Activated naive CD4-positive, alpha-beta T cell treated with anti-CD3 and anti-CD28 coated beads, Interleukin-2, amount 50 U/mL, for 24 hours (primary cell): ENCODE measurements around the gene ABCD3.
"Not testable (repeated sequence)": the region's sequence is repeated elsewhere in the genome, so short reads cannot be mapped to it uniquely, and the experiment has no call there.

Experiments used
- H3K27ac Mint-ChIP-seq: one replicate; pipeline ENCODE4 v1.8.0; 2021; ENCODE audit warnings: mild to moderate bottlenecking, mixed read lengths
- H3K27me3 Mint-ChIP-seq: one replicate; pipeline ENCODE4 v1.8.0; 2021; ENCODE audit warnings: mixed read lengths
- H3K36me3 Mint-ChIP-seq: one replicate; pipeline ENCODE4 v1.8.0; 2021; ENCODE audit warnings: mixed read lengths
- H3K4me1 Mint-ChIP-seq: one replicate; pipeline ENCODE4 v1.8.0; 2021; ENCODE audit warnings: mixed read lengths
- H3K4me3 Mint-ChIP-seq: one replicate; pipeline ENCODE4 v1.8.0; 2021; ENCODE audit warnings: mild to moderate bottlenecking, mixed read lengths
- H3K9me3 Mint-ChIP-seq: one replicate; pipeline ENCODE4 v1.8.0; 2021; ENCODE audit warnings: mixed read lengths

The ABCD3 gene

DNA sequence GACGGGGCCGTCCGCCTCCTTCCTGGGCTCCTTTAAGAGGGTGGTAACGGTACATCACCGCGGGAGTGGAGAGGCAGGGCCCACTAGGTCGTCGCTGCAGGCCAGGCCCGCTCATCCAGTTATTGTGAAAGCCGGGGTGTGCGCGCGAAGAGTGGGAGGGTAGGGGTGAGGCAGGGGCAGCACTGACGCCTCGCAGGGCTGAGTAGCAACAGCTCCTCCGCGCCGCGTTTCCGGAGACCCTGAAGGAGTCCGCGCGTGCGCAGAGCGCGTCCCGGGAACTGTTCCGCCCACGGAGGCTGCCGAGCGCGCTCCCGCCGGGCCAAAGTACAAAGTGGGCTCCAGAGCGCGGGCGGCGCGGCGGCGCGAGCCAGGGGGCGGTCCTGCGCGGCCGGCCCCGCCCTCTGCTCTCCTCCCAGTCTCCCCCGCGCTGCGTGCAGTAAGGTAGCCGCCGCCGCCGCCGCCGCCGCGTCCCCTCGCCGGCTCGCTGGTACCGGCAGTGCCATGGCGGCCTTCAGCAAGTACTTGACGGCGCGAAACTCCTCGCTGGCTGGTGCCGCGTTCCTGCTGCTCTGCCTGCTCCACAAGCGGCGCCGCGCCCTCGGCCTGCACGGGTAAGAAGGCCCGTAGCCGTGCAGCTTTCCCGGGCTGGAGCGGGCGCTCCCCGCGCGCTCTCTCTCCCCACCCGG lies at the start of gene ABCD3:
Gene ABCD3, plus strand, starts transcription at position 412 of the 686 bp plus-strand sequence. Its CDS starts 90 bp downstream, at position 502.
- Mint-ChIP-seq H3K4me3 (no peak within 1 kb of the TSS), H3K36me3 (no peaks in the 10 kb centered on the region), H3K9me3 (no peaks in the 10 kb centered on the region), H3K4me1 (peaks cover 40% of the 10 kb centered on the region), H3K27ac (peak within 1 kb of the TSS; percentile 43), H3K27me3 (no peaks in the 10 kb centered on the region)

- H3K27me3 Mint-ChIP-seq, H3K36me3 Mint-ChIP-seq, H3K4me1 Mint-ChIP-seq, H3K4me3 Mint-ChIP-seq, H3K9me3 Mint-ChIP-seq, H3K27ac Mint-ChIP-seq: not testable (repeated sequence)
Measured at GRCh38 chr1:94372771-94373170, 45.4 kb upstream of the ABCD3 start.

GRCh38 chr1:94373311-94373710 lies 44.9 kb upstream of the ABCD3 start:
- H3K27ac Mint-ChIP-seq, H3K36me3 Mint-ChIP-seq, H3K27me3 Mint-ChIP-seq, H3K4me3 Mint-ChIP-seq, H3K4me1 Mint-ChIP-seq, H3K9me3 Mint-ChIP-seq: not testable (repeated sequence)

DNA sequence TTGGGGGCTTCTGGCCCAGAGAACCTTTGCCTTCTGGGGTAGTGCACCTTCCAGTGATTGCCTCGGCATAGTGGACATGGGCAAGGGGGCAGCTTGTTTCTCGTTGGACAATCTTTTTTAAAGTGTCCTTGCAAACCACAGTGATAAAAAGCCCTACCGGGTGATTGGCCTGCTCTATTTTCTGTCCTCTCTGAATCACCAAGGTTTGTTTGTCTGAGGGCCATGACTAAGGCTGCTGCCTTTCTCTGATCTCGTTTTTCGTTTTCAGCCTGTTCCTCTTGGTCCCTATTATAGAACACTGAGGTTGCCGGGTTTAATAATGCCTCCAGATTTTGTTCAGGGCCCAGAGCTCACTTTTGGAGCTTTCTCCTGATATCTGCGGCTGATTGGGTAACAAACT lies 42.5 kb upstream of the ABCD3 start:
- H3K27me3 Mint-ChIP-seq, H3K4me3 Mint-ChIP-seq, H3K36me3 Mint-ChIP-seq, H3K27ac Mint-ChIP-seq, H3K4me1 Mint-ChIP-seq, H3K9me3 Mint-ChIP-seq: not testable (repeated sequence)

DNA sequence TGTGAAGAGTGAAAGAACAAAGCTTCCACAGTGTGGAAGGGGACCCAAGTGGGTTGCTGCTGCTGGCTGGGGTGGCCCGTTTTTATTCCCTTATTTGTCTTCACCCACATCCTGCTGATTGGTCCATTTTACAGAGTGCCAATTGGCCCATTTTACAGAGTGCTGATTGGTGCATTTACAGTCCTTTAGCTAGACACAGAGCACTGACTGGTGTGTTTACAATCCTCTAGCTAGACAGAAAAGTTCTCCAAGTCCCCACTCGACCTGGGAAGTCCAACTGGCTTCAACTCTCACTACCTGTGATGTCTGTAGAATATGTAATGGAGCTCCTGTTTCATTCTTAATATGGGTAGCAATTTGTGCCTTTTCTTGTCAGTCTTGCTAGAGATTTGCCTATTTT lies 39.7 kb upstream of the ABCD3 start:
- H3K36me3 Mint-ChIP-seq, H3K9me3 Mint-ChIP-seq, H3K27me3 Mint-ChIP-seq, H3K4me1 Mint-ChIP-seq, H3K4me3 Mint-ChIP-seq, H3K27ac Mint-ChIP-seq: not testable (repeated sequence)

DNA sequence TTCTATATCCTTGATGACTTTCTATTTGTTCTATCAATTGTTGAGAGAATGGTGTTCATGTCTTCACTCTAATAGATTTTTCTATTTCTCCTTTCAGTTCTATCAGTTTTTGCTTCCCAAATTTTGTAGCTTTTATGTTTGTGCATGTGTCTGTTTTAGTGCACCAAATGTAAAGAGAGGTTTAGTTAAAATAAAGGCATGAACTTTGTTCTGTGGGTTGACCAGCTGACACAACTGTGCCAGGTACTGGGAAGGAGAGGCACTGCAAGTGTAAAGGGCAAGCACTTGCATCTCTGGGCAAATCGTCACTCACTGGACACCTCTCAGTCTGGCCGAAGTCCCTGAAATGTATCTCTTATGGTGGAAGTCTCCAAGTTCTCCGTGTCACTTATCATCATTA lies 38.6 kb upstream of the ABCD3 start:
- Mint-ChIP-seq H3K9me3 (no peaks in the 10 kb centered on the region), H3K4me1 (peaks cover 16% of the 10 kb centered on the region), H3K36me3 (peaks cover 1% of the 10 kb centered on the region), H3K27ac (no peak overlapping the region), H3K27me3 (peaks cover 2% of the 10 kb centered on the region), H3K4me3 (no peak overlapping the region)

DNA sequence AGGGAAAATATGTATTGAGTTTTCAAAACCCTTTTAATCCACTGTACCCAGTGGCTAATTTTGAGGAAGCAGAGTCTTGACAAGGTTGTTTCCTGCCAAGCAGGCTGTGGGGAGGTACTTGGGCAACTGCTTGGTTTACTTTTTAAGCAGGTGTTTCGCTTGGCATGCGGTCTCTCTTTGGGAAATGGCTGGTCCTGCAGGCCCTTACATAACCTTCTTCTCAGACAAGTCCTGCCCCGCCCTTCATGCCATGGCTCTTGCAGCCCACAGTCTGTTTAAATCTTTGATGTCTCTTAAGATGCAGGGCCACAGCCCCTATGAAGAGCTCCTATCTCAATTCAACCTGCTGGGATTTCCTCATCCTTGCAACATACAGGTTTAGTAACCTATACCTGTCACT lies 36.0 kb upstream of the ABCD3 start:
- H3K4me1 Mint-ChIP-seq, result peaks cover 29% of the 10 kb centered on the region
- no peaks in the 10 kb centered on the region for H3K9me3 Mint-ChIP-seq
- H3K27ac Mint-ChIP-seq, result no peak overlapping the region
- H3K36me3 Mint-ChIP-seq, result no peaks in the 10 kb centered on the region
- H3K27me3 Mint-ChIP-seq, result peaks cover 2% of the 10 kb centered on the region
- no peak overlapping the region for H3K4me3 Mint-ChIP-seq

GRCh38 chr1:94383966-94384408 lies 34.2 kb upstream of the ABCD3 start:
- Mint-ChIP-seq H3K27me3 (no peaks in the 10 kb centered on the region), H3K9me3 (no peaks in the 10 kb centered on the region), H3K27ac (peak overlapping the region; percentile 1), H3K4me1 (peaks cover 29% of the 10 kb centered on the region), H3K4me3 (no peak overlapping the region), H3K36me3 (no peaks in the 10 kb centered on the region)

DNA sequence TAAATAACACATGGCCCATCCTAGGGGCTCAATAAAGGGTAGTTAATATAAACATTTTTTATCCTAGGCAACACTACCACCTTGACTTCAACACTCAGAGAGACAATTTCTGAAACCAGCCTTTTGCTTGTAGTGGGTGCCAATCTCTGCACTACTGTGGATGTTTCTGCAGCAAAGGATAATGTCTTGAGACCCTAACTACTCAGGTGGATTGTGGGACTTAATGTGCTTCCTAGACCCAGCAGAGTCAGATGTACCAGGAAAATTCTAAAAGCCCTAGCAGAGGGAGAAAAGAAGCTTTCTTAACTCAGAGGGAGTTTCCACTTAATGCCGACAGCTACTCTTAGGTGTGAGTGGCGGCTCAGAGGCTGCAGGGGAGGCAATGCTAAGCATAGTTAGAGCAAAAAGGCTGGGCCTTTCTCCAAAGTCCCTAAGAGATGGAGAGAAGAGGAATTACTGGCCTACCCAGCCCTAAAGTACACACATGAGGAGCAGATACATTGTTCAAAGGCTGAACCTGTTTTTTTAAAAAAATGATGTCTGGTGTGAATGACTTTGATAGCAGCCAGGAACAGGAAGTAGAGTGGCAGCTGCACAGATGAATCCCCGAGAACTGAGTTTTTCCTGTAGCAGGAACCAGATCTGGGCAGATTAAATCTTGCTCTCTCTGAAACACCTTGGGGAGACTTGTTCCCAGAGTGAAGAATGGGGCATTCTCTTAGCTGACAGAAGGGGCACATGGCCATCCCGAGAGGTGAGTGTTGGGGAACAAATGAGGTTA lies 33.5 kb upstream of the ABCD3 start:
- H3K27ac Mint-ChIP-seq, result peak overlapping the region; percentile 94
- no peaks in the 10 kb centered on the region for H3K9me3 Mint-ChIP-seq
- no peaks in the 10 kb centered on the region for H3K27me3 Mint-ChIP-seq
- no peaks in the 10 kb centered on the region for H3K36me3 Mint-ChIP-seq
- H3K4me3 Mint-ChIP-seq, result peak overlapping the region; percentile 74
- H3K4me1 Mint-ChIP-seq, result peaks cover 29% of the 10 kb centered on the region

GRCh38 chr1:94385308-94385929 lies 32.8 kb upstream of the ABCD3 start:
- H3K36me3 Mint-ChIP-seq, result no peaks in the 10 kb centered on the region
- H3K4me3 Mint-ChIP-seq, result peak overlapping the region; percentile 74
- H3K9me3 Mint-ChIP-seq, result no peaks in the 10 kb centered on the region
- no peaks in the 10 kb centered on the region for H3K27me3 Mint-ChIP-seq
- H3K4me1 Mint-ChIP-seq, result peaks cover 29% of the 10 kb centered on the region
- H3K27ac Mint-ChIP-seq, result peak overlapping the region; percentile 94

- no peaks in the 10 kb centered on the region for H3K36me3 Mint-ChIP-seq
Measured at GRCh38 chr1:94389298-94389697, 28.9 kb upstream of the ABCD3 start.

GRCh38 chr1:94394247-94394646 lies 23.9 kb upstream of the ABCD3 start:
- Mint-ChIP-seq H3K9me3 (no peaks in the 10 kb centered on the region), H3K36me3 (no peaks in the 10 kb centered on the region), H3K27me3 (no peaks in the 10 kb centered on the region), H3K4me3 (no peak overlapping the region), H3K27ac (no peak overlapping the region), H3K4me1 (no peaks in the 10 kb centered on the region)

More at GRCh38 chr1:94389298-94389697, 28.9 kb upstream of the ABCD3 start:
- Mint-ChIP-seq H3K27me3 (no peaks in the 10 kb centered on the region), H3K4me3 (no peak overlapping the region), H3K4me1 (peaks cover 16% of the 10 kb centered on the region), H3K27ac (no peak overlapping the region), H3K9me3 (no peaks in the 10 kb centered on the region)

- Mint-ChIP-seq H3K27ac (no peak overlapping the region), H3K36me3 (no peaks in the 10 kb centered on the region), H3K4me3 (no peak overlapping the region), H3K9me3 (no peaks in the 10 kb centered on the region), H3K27me3 (no peaks in the 10 kb centered on the region), H3K4me1 (no peaks in the 10 kb centered on the region)
Measured at GRCh38 chr1:94395231-94395630, 23.0 kb upstream of the ABCD3 start.

DNA sequence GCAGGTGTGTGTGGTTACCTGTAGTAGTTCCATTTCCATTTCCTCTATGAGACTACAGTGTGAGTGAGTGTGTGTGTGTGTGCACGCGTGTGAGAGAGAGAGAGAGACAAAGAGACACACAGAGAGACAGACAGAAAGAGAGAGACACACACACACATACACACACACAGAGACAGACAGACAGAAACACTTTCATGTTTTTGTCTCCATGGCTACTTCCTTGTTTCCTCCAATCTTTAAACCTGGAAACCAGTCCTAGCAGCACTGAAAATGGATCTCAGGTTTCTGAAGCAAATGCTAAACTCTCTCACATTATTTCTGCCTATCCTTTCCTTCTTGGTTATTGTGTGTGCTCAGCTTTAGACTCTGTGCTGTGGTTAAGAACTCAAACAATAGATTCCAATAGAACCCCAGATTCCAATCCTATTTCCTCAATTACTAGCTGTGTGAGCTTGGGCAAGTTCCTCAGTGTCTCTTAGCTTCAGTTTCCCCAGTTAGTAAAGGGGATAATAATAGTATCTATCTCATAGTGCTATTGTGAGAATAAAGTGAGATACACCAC lies 22.4 kb upstream of the ABCD3 start:
- H3K4me3 Mint-ChIP-seq, result no peak overlapping the region
- H3K27ac Mint-ChIP-seq, result no peak overlapping the region
- no peaks in the 10 kb centered on the region for H3K4me1 Mint-ChIP-seq
- no peaks in the 10 kb centered on the region for H3K36me3 Mint-ChIP-seq
- H3K9me3 Mint-ChIP-seq, result no peaks in the 10 kb centered on the region
- no peaks in the 10 kb centered on the region for H3K27me3 Mint-ChIP-seq

- H3K27ac Mint-ChIP-seq, result no peak overlapping the region
- no peaks in the 10 kb centered on the region for H3K9me3 Mint-ChIP-seq
- H3K27me3 Mint-ChIP-seq, result no peaks in the 10 kb centered on the region
- H3K36me3 Mint-ChIP-seq, result no peaks in the 10 kb centered on the region
- H3K4me1 Mint-ChIP-seq, result no peaks in the 10 kb centered on the region
- no peak overlapping the region for H3K4me3 Mint-ChIP-seq
Measured at GRCh38 chr1:94396356-94397010, 21.7 kb upstream of the ABCD3 start.
